Measurements from ENCODE around the gene SFMBT1. TPM values are rescaled to one million over a fixed set of nuclear protein-coding genes. Genes with fewer than 3 reads are reported as not detected.

The SFMBT1 gene
- total and polyA plus RNA-seq, 2 of the 8 experiments (the other 6 are each of a cell fraction or from before 2014, with no cell fraction given), result 8.1 to 16.8 TPM

- Histone ChIP-seq H3K23me2 (ENCODE audit: low read depth, low read length) (peaks cover 6% of the 10 kb centered on the region), H3K27ac (ENCODE audit: low read depth, low read length) (no peak overlapping the region), H4K91ac (replicated peaks; ENCODE audit: insufficient read length, low read length) (no peak overlapping the region), H3K9me3 (ENCODE audit: insufficient read depth in 2 of 2, low read depth in 1 of 2, low read length in 1 of 2) (no peaks in the 10 kb centered on the region), H3K27me3 (replicated peaks in 1 of 4; ENCODE audit: control insufficient read depth in 3 of 4, extremely low read depth in 1 of 4, insufficient read depth in 3 of 4, low read length in 3 of 4) (no peaks in the 10 kb centered on the region), H3K4me3 (ENCODE audit: extremely low read depth in 1 of 4, insufficient read depth in 2 of 4, low read depth in 3 of 4, low read length in 4 of 4) (peak overlapping the region; percentile 76 to 84 (median 80); a peak in 7 of 8 replicates), H3K79me2 (ENCODE audit: control insufficient read depth in 1 of 2, insufficient read depth in 2 of 2, low read length in 2 of 2) (peaks cover 0 to 29% of the 10 kb centered on the region in 2 experiments; a peak in 2 of 4 replicates), H2AFZ (ENCODE audit: low read length) (no peak overlapping the region), H3K56ac (replicated peaks; ENCODE audit: insufficient read length, low read depth, low read length) (no peak overlapping the region), H3K23ac (ENCODE audit: insufficient read length) (no peak overlapping the region), H2AK5ac (ENCODE audit: low read depth, low read length) (no peak overlapping the region), H3K18ac (ENCODE audit: extremely low read depth, low read length) (no peak overlapping the region), H3K4me1 (replicated peaks in 1 of 4; ENCODE audit: control insufficient read depth in 3 of 4, insufficient read depth in 4 of 4, low read length in 3 of 4) (peaks cover 0 to 3% (median 1%) of the 10 kb centered on the region in 4 experiments; a peak in 2 of 7 replicates), H4K20me1 (replicated peaks in 1 of 2; ENCODE audit: control insufficient read depth in 1 of 2, insufficient read depth in 2 of 2, low read length in 2 of 2) (peaks cover 1 to 3% of the 10 kb centered on the region in 2 experiments), H3K9ac (replicated peaks in 1 of 4; ENCODE audit: extremely low read depth in 1 of 4, low read depth in 3 of 4, low read length in 3 of 4) (no peak overlapping the region), H2BK20ac (ENCODE audit: low read length) (no peak overlapping the region), H2BK15ac (ENCODE audit: low read length) (no peak overlapping the region), H3K4ac (replicated peaks; ENCODE audit: insufficient read length, low read depth, low read length) (no peak overlapping the region), H4K8ac (ENCODE audit: extremely low read depth, insufficient read depth, low read length) (no peak overlapping the region), H4K5ac (ENCODE audit: insufficient read length, low read depth, low read length) (no peak overlapping the region), H3K79me1 (ENCODE audit: low read depth, low read length) (0 out of 2 replicates have a peak, but pooled peaks cover 2% of the 10 kb centered on the region), H3K4me2 (ENCODE audit: insufficient read depth in 1 of 2, low read depth in 2 of 2, low read length in 2 of 2) (peak overlapping the region; percentile 95 to 98), H2BK12ac (ENCODE audit: low read depth, low read length) (no peak overlapping the region), H2BK120ac (replicated peaks; ENCODE audit: low read depth, low read length) (no peak overlapping the region), H3K36me3 (ENCODE audit: control insufficient read depth in 2 of 4, insufficient read depth in 4 of 4, low read length in 3 of 4) (0 out of 8 replicates have a peak, but pooled peaks cover 0 to 2% (median 0%) of the 10 kb centered on the region in 4 experiments), H2BK5ac (ENCODE audit: low read depth, low read length) (no peak overlapping the region), H3K14ac (ENCODE audit: insufficient read length) (no peak overlapping the region)
- ChIA-PET CTCF (ENCODE audit: partially characterized antibody) (interaction anchor here (0.6 to 1.7 kb wide), 7 partner anchors 17 to 177 kb away, joined by 3 to 4 read pairs (median 4); no protein-coding TSS in a partner anchor), POLR2A (ENCODE audit: partially characterized antibody) (interaction anchor here (0.8 to 2.0 kb wide), 4 partner anchors 11 to 133 kb away, joined by 3 to 7 read pairs (median 4); no protein-coding TSS in a partner anchor)
- FAIRE-seq (no peak), DNase-seq (ENCODE audit: low read depth in 1 of 2, low spot score in 2 of 2) (no peak)
- 52% methylated on average over 3 of the region's 3 CpGs; no CpG with 5 or more reads in 1 of the 2 experiments for WGBS, 2 experiments (ENCODE audit: extremely low coverage in 1 of 2, insufficient coverage in 1 of 2, insufficient read length in 1 of 2, insufficient replicate concordance in 2 of 2, low coverage in 1 of 2, low lambda C conversion rate in 2 of 2, missing lambda C conversion rate in 1 of 2)
- TF ChIP-seq CHD1 (IDR thresholded peaks at IDR 0.05; ENCODE audit: low read depth, low read length) (no peak), MAFK (IDR thresholded peaks at IDR 0.05; ENCODE audit: low read depth, low read length) (no peak), SIN3A (conservative IDR thresholded peaks at IDR 0.05 in 1 of 2, IDR thresholded peaks at IDR 0.05 in 1 of 2; ENCODE audit: low read depth in 1 of 2, low read length in 2 of 2) (no peak), POLR2A (IDR thresholded peaks at IDR 0.05; ENCODE audit: control extremely low read depth in 1 of 2, low read depth in 2 of 2, low read length in 2 of 2) (no peak), EGR1 (IDR thresholded peaks at IDR 0.05; ENCODE audit: borderline replicate concordance, low read depth, low read length) (no peak), JUND (IDR thresholded peaks at IDR 0.05; ENCODE audit: low read length) (no peak), CEBPB (IDR thresholded peaks at IDR 0.05; ENCODE audit: low read depth, low read length) (no peak), FOSL1 (IDR thresholded peaks at IDR 0.05; ENCODE audit: insufficient read depth, low read depth, low read length) (no peak), KDM1A (IDR thresholded peaks at IDR 0.05; ENCODE audit: borderline replicate concordance, low read length) (no peak), HDAC6 (IDR thresholded peaks at IDR 0.05; ENCODE audit: low read depth, low read length) (no peak), CBX8 (IDR thresholded peaks at IDR 0.05; ENCODE audit: borderline replicate concordance, low read depth, low read length) (no peak), CBX5 (IDR thresholded peaks at IDR 0.05; ENCODE audit: low read depth, low read length) (no peak), SUZ12 (IDR thresholded peaks at IDR 0.05; ENCODE audit: low read length) (no peak)
Measured at GRCh38 chr3:52896151-52896550, 149.7 kb downstream of the SFMBT1 start.
